NK-92 (cell line): ENCODE measurements around the gene KCNH6.

ENCODE experiments used
- DNase-seq: peaks from one replicate; lab custom pipeline; 2025; ENCODE audit not compliant: unreplicated experiment; lab: John Stamatoyannopoulos, UW

KCNH6 gene

DNA sequence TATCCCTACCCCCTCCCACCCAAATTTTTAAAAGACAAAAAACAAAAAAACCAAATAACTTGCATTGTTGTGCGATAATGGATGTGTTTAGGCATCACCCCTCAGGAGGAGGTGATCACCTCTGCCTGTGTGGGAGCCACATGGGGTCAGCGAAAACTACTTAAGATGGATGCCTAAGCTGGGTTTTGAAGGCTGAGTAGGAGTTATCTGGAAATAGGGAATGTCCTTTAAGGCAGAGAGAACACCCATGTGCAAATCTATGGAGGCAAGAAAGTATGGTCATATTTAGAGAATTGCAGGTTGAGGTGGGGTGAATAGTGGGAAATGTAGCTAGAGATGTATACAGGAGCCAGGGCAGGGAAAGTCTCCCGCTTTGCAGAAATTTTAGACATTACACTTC is 72.0 kb downstream of the KCNH6 start:
- no peak for DNase-seq
